DMS 273 (cell line): ENCODE results near the gene ACO2.

Experiments used
- DNase-seq: peaks from one replicate; lab custom pipeline; 2025; ENCODE audit not compliant: unreplicated experiment; lab: John Stamatoyannopoulos, UW

The ACO2 gene

DNA sequence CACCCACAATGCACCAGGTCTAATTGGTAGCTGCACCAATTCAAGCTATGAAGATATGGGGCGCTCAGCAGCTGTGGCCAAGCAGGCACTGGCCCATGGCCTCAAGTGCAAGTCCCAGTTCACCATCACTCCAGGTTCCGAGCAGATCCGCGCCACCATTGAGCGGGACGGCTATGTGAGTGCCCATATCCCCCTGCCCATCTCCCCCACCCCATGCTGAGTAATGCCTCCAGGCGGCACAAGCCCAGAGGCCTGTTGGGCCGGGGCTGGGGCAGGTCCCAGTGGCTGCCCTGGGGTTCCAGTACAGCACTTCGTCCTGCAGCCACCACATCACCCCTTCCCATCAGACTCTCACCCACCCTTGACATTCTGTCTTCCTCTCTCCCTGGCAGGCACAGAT lies 53.9 kb downstream of the ACO2 start:
- DNase-seq: no peak

- DNase-seq: no peak
Measured at GRCh38 chr22:41523464-41524221, 54.7 kb downstream of the ACO2 start.

DNA sequence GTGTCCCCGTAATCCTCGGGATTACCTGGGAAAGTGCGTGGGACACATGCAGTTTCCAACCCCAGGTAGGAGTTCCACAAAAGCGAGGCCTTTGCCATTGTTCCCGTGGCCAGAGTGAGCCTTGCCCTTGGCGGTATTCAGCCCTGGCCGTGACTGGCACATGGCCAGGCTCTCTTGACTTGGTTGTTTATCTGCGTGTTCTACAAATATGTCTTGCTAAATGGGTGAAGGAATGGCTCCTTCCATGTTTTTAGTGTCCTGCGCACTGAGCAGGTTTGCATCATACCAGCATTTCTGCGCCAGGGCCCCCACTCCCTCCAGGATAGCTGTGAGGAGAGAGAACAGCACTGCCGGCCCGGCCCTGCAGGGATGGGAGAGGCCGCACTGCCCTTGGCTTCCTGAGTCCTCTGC lies 55.3 kb downstream of the ACO2 start:
- DNase-seq: no peak

GRCh38 chr22:41524809-41525449 lies 56.0 kb downstream of the ACO2 start:
- peak; percentile 48 for DNase-seq

DNA sequence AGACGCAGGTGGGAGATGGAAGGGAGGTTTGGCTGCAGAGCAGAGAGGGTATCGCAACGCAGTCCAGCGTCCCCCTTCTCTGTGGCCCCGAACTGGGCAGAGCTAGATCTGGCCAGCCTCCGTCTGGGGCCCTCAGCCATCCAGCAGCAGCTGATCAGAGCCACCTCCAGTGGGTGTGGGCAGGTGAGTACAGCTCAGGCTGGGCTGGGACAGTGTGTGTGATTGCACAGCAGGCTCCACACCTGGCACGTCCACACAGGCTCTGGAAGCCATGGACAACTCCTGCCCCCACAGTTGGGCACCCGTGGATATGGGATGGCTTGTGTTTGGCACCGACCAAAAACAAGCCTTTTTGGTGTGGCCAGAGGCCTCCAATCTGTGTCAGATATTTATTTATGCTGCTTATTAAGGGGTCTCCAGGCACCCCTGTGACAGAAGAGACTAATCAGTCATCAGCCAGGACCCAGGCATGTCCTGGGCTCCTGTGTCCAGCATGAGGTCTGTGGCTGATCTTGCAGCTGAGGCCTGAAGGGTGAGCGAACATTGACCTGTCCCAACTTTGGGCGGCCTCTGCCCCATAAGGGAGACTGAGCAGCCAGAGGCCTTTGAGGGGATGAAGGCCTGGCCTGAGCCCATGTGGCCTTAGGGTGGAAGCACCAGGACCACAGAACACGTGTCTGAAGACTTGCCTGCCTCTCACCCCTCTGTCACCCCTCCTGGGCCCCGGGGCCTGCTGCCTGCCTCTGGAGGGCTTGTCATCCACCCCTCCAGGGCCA lies 56.7 kb downstream of the ACO2 start:
- DNase-seq: no peak

GRCh38 chr22:41526226-41526829 lies 57.4 kb downstream of the ACO2 start:
- DNase-seq: peak; percentile 71

DNA sequence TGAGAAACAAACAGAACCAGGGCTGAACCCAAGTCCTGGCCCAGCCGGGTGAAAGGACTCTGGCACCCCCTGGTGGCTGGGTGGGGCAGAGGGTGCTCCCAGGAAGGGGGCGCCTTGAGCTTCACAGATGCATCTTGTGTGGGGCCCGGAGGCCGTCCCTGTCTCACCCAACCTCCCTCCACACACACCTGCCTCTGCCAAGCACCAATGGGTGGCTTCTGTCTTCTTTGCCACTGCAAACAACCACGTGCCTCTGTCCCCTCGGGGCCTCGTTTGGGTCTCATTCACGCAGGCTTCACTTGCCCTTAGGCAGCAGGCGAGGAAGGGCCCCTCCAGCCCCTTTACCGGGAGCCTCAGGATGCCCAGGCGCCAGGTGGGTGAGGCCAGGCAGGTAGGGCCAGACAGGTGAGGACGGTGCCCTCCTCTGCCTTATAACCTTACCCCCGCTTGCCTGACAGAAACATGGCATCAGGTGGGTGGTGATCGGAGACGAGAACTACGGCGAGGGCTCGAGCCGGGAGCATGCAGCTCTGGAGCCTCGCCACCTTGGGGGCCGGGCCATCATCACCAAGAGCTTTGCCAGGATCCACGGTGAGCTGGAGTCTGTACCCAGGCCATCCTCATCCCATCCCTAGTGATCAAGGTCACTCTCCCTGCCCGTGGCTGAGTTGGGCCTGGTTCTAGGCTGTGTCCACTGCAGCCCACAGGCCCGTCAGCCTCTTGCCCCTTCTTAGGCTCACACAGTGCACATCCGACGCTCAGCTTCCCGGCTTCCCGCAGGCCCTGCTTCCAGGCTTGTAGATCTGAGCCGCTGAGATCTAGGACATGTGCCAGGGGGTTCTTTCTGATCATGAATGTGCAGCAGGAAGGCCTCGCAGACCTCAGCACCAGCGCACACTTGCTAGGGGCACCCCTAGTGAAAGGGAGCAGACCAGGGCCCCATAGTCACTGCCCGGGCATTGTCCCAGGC lies 58.2 kb downstream of the ACO2 start:
- peak; percentile 71 for DNase-seq

GRCh38 chr22:41528132-41528766 lies 59.3 kb downstream of the ACO2 start:
- DNase-seq: no peak

- DNase-seq: no peak
Measured at GRCh38 chr22:41528938-41529561, 60.1 kb downstream of the ACO2 start.

DNA sequence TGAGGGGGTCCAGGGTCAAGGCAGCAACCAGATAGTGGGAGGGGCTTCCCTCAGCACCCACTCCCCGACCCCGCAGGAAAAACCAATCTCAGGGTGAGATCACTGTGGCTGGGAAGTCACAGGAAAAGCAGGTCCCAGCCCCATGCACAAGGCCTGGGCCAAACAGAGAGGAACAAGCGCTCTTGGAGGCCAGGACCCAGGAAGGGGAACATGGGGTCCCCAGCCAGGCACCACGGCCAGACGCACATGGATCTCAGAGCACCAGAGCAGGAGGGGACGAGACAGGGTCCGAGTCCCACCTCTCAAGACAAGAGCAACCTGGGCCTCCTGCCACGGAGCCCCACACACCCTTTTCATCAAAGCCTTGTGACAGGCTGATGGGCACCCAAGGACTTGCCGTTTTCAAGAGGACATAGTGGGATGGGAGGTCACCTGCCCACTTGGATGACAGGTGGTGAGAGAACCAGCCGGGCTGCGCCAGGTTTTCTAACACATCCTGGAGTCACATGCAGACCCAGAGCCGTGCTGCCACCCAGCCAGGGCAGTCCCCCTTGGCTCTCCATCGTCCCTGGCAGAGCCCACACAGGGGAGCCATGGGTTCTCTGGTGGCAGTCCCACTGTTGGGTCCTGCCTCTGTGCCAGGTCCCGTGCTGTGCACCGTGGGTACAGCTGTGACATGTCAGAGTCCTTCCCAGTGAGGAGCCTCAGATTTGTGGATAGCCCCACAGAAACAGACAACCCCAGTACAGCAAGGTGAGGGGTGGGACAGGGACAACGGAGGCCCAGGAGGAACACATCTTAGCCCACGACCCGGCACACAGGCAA lies 62.2 kb downstream of the ACO2 start:
- no peak for DNase-seq

- DNase-seq: no peak
Measured at GRCh38 chr22:41531715-41532477, 63.0 kb downstream of the ACO2 start.

DNA sequence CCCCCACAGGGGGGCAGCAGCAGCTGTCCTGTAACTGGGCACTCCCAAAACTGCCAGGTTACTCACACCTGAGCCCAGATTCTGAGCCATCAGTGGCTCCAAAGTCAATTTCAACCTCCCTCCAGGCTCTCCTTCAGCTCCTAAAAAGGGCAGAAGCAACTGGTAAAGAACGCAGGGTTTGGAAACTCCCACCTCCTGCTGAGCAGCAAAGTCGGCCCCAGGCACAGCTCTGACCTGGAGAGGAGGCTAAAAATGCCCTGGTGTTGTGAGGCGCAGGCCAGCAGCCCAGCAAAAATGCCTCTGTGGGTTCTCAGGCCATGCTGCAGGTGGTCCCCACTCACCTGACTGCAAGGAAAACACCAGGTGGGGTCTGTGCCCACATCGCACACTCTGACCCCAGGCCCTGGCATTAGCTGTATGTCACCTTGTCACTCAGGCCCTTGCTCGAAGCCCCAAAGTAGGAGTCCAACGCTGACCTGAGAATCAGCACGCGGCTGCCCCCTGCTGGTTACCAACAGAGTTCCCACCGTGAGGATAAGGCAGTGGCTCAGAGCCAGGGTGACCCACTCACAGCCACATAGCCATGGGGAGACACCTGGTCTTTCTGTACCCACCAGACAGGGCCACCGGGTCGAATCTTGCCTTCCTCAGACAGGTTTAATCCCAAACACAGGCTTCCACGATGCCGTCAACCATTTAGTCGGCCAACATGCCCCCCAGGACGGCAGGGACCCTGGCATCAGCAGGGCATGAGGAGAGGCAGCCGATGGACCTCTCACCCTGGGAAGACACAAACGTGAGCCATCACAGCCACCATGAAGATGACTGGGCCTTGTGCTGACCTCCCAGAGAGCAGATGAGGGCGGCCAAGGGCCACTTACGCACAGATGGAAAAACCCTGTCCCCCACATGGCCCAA lies 64.2 kb downstream of the ACO2 start:
- peak; percentile 73 for DNase-seq

DNA sequence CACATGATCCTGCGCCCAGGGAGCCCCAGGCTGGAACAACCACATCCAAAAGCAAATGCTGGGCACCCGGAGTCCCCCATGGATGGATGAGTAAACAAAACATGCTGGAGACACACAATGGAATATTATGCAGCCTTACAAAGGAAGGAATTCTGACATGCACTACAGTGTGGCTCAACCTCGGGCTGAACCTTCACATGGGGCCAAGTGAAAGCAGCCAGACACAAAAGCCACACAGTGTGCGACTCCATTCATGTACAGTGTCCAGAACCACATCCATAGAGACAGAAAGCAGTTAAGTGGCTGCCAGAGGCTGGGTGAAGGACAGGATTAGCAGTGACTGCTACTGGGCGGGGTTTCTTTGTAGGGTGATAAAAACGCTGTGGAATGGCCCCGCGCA lies 65.3 kb downstream of the ACO2 start:
- no peak for DNase-seq

GRCh38 chr22:41535244-41535643 lies 66.3 kb downstream of the ACO2 start:
- DNase-seq: peak; percentile 52

DNA sequence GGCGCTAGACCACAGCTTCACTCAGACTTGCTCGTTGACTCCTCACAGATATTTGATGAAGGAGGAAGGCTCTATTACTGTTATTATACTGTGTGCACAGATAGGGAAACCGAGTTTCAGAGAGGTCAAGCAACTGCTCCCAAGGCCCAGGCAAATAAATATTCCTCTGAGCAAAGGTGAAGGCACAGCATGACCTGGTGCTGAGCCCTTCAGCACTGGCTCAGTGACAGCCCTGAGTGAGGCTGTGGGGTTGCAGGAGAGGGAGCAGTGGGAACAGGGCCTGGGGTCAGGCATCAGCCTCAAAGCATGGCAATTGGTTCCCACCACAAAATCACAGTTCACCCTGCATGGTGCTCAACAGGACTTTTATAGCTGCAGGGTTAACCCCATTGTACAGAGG lies 68.3 kb downstream of the ACO2 start:
- no peak for DNase-seq

DNA sequence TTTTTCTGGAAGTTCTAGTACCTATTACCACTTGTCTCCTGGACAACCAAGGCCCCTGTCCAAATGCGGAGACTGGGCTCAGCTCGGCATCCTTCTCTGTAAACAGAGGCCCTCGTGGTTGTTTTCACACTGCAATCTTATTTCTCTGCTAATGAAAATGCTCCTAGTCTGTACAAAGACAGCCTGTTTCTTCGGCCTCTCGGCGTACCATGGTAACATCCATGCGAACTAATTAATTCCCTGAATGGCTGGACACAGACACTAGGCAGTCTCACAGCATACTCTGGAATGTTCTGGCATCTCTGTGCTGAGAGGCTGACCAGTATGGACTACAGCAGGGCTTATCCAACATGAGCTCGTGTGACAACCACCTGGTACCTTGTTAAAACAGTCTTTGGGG lies 69.7 kb downstream of the ACO2 start:
- DNase-seq: no peak
